ENCODE measurements around the gene DAZAP1. TPM values are rescaled to one million over a fixed set of nuclear protein-coding genes. Genes with fewer than 3 reads are reported as not detected.

The DAZAP1 gene
- polyA plus RNA-seq, 1 of the 3 experiments (the other 2 are of a cell fraction), result 54.3 TPM

DNA sequence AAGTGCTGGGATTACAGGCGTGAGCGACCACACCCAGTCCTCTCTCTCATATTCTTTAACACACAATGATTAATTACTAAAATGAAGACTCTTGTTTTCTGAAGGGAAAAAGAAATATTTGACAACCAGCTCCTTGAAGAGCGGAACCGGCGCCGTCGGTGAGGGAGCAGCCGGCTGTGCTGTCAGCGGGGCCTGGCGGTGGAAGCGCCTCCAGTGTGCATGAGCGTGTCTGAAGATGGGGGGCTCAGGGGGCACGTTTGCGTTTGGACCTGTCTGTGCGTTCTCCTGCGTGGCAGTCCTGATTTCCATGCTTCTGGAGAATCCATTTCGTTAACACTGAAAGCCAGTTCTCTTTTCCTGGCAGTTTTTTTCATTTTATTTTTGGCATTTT is 31.0 kb upstream of the DAZAP1 start:
- Histone ChIP-seq H3F3A (replicated peaks; ENCODE audit: insufficient read depth) (peaks cover 3% of the 10 kb centered on the region), H3K27ac (ENCODE audit: low read depth in 2 of 2, low read length in 1 of 2) (no peak overlapping the region), H3K36me3 (replicated peaks in 1 of 2; ENCODE audit: control insufficient read depth in 1 of 2, insufficient read depth in 2 of 2, low read length in 1 of 2) (peaks cover 3 to 21% of the 10 kb centered on the region in 2 experiments), H3K4me2 (no peak overlapping the region), H3K9me2 (no peaks in the 10 kb centered on the region), H3K9ac (no peak overlapping the region), H3K4me3 (ENCODE audit: low read depth in 2 of 2, low read length in 1 of 2) (no peak overlapping the region), H3K4me1 (ENCODE audit: control insufficient read depth in 1 of 2, insufficient read depth in 2 of 2, low read depth in 1 of 2, low read length in 1 of 2) (peaks cover 0 to 3% of the 10 kb centered on the region in 2 experiments; a peak in 1 of 4 replicates), H4K20me1 (ENCODE audit: insufficient read depth) (no peaks in the 10 kb centered on the region), H2AFZ (ENCODE audit: low read depth) (no peak overlapping the region), H3K79me2 (ENCODE audit: insufficient read depth) (no peaks in the 10 kb centered on the region), H3K9me3 (no peaks in the 10 kb centered on the region), H3K27me3 (ENCODE audit: insufficient read depth) (no peaks in the 10 kb centered on the region)
- WGBS (ENCODE audit: low lambda C conversion rate), result 95% methylated on average over 17 of the region's 17 CpGs
- DNase-seq, result no peak
- ChIA-PET POLR2A (no interaction called here), CTCF (interaction anchor here (0.6 kb wide), 1 partner anchor 61 kb away, joined by 3 read pairs; no protein-coding TSS in a partner anchor)
- TF ChIP-seq MAX (IDR thresholded peaks at IDR 0.05; ENCODE audit: low read depth) (no peak), GABPA (IDR thresholded peaks at IDR 0.05; ENCODE audit: low read depth) (no peak), RFX5 (IDR thresholded peaks at IDR 0.05; ENCODE audit: low read length) (no peak), POLR2AphosphoS5 (IDR thresholded peaks at IDR 0.05; ENCODE audit: low read depth, low read length) (no peak), PBX3 (IDR thresholded peaks at IDR 0.05) (no peak), TAF1 (IDR thresholded peaks at IDR 0.05; ENCODE audit: borderline replicate concordance, low read depth, low read length) (no peak), SMC3 (IDR thresholded peaks at IDR 0.05; ENCODE audit: low read depth, low read length) (no peak), EP300 (IDR thresholded peaks at IDR 0.05; ENCODE audit: borderline replicate concordance in 1 of 2, low read depth in 1 of 2, low read length in 1 of 2) (no peak), NFIC (IDR thresholded peaks at IDR 0.05; ENCODE audit: borderline replicate concordance) (no peak), EZH2phosphoT487 (IDR thresholded peaks at IDR 0.05; ENCODE audit: borderline replicate concordance, low read depth) (no peak), CHD2 (IDR thresholded peaks at IDR 0.05; ENCODE audit: low read length, partially characterized antibody) (no peak), FOSL2 (IDR thresholded peaks at IDR 0.05; ENCODE audit: borderline replicate concordance, low read depth) (no peak), NRF1 (IDR thresholded peaks at IDR 0.05; ENCODE audit: low read depth, low read length) (no peak)

- Histone ChIP-seq H3K27ac (ENCODE audit: low read depth in 2 of 2, low read length in 1 of 2) (no peak overlapping the region), H3K9me3 (no peaks in the 10 kb centered on the region), H2AFZ (ENCODE audit: low read depth) (no peak overlapping the region), H3K9ac (no peak overlapping the region), H3K9me2 (no peaks in the 10 kb centered on the region), H4K20me1 (ENCODE audit: insufficient read depth) (no peaks in the 10 kb centered on the region), H3K4me1 (ENCODE audit: control insufficient read depth in 1 of 2, insufficient read depth in 2 of 2, low read depth in 1 of 2, low read length in 1 of 2) (peaks cover 0 to 5% of the 10 kb centered on the region in 2 experiments; a peak in 1 of 4 replicates), H3K27me3 (ENCODE audit: insufficient read depth) (no peaks in the 10 kb centered on the region), H3K79me2 (ENCODE audit: insufficient read depth) (no peaks in the 10 kb centered on the region), H3K4me2 (no peak overlapping the region), H3F3A (replicated peaks; ENCODE audit: insufficient read depth) (peaks cover 6% of the 10 kb centered on the region), H3K36me3 (replicated peaks in 1 of 2; ENCODE audit: control insufficient read depth in 1 of 2, insufficient read depth in 2 of 2, low read length in 1 of 2) (peaks cover 0 to 20% of the 10 kb centered on the region in 2 experiments), H3K4me3 (ENCODE audit: low read depth in 2 of 2, low read length in 1 of 2) (no peak overlapping the region)
- POLR2A ChIA-PET, result no interaction called here
- TF ChIP-seq JUND (IDR thresholded peaks at IDR 0.05) (no peak), FOXJ3 (CRISPR knock-in tag; IDR thresholded peaks at IDR 0.05) (no peak), YY1 (IDR thresholded peaks at IDR 0.05; ENCODE audit: low read depth) (no peak), FOSL2 (IDR thresholded peaks at IDR 0.05; ENCODE audit: borderline replicate concordance, low read depth) (no peak), TEAD4 (IDR thresholded peaks at IDR 0.05; ENCODE audit: borderline replicate concordance, insufficient read depth) (no peak), NRF1 (IDR thresholded peaks at IDR 0.05; ENCODE audit: low read depth, low read length) (no peak), CTCF (IDR thresholded peaks at IDR 0.05) (no peak), GATA2 (CRISPR knock-in tag; IDR thresholded peaks at IDR 0.05) (no peak), EP300 (IDR thresholded peaks at IDR 0.05; ENCODE audit: borderline replicate concordance in 1 of 2, low read depth in 1 of 2, low read length in 1 of 2) (no peak), PBX3 (IDR thresholded peaks at IDR 0.05) (no peak), GABPA (IDR thresholded peaks at IDR 0.05; ENCODE audit: low read depth) (no peak), SMC3 (IDR thresholded peaks at IDR 0.05; ENCODE audit: low read depth, low read length) (no peak)
- WGBS (ENCODE audit: low lambda C conversion rate), result 90% methylated on average over 14 of the region's 43 CpGs
- CTCF ChIA-PET, result interaction anchor here (1.0 kb wide), 1 partner anchor 62 kb away, joined by 5 read pairs; no protein-coding TSS in a partner anchor
- no peak for DNase-seq
Observed at GRCh38 chr19:1377176-1377964, 30.0 kb upstream of the DAZAP1 start.

All from SK-N-SH (cell line).